Glomerular visceral epithelial cell (primary cell): Measurements from ENCODE around the gene DCP1A.
"Not testable (repeated sequence)": the region's sequence is repeated elsewhere in the genome, so short reads cannot be mapped to it uniquely, and the experiment has no call there.

Source experiments
- DNase-seq: peaks from one replicate; pipeline ENCODE4 v3.0.0-alpha.2; 2016; ENCODE audit errors: extremely low spot score

DCP1A gene

GRCh38 chr3:53264718-53265117 is 82.6 kb downstream of the DCP1A start:
- no peak for DNase-seq

GRCh38 chr3:53263907-53264306 is 83.4 kb downstream of the DCP1A start:
- no peak for DNase-seq

GRCh38 chr3:53261712-53262111 is 85.6 kb downstream of the DCP1A start:
- no peak for DNase-seq

- no peak for DNase-seq
These were observed 87.0 kb downstream of the DCP1A start for GRCh38 chr3:53260286-53260785.

GRCh38 chr3:53259427-53260259 is 87.7 kb downstream of the DCP1A start:
- DNase-seq: no peak

GRCh38 chr3:53258600-53259426 is 88.5 kb downstream of the DCP1A start:
- DNase-seq: no peak

- DNase-seq: no peak
These were observed 89.9 kb downstream of the DCP1A start for GRCh38 chr3:53257465-53257864.

- no peak for DNase-seq
These were observed 90.7 kb downstream of the DCP1A start for GRCh38 chr3:53256704-53257055.

GRCh38 chr3:53255775-53256703 is 91.3 kb downstream of the DCP1A start, which contains the start of gene TKT:
Gene TKT, minus strand, starts transcription at chr3:53256022. Its CDS starts 80 bp downstream, at chr3:53255942.
- peak; percentile 86 for DNase-seq

GRCh38 chr3:53255423-53255774 is 91.9 kb downstream of the DCP1A start:
- no peak for DNase-seq

GRCh38 chr3:53254509-53255422 is 92.6 kb downstream of the DCP1A start:
- DNase-seq: peak; percentile 67

- no peak for DNase-seq
These were observed 93.4 kb downstream of the DCP1A start for GRCh38 chr3:53253707-53254508.

- not testable (repeated sequence) for DNase-seq
These were observed 94.4 kb downstream of the DCP1A start for GRCh38 chr3:53252947-53253322.

GRCh38 chr3:53252096-53252946 is 95.0 kb downstream of the DCP1A start:
- no peak for DNase-seq

- peak; percentile 30 for DNase-seq
These were observed 96.3 kb downstream of the DCP1A start for GRCh38 chr3:53250881-53251605.

- no peak for DNase-seq
These were observed 96.9 kb downstream of the DCP1A start for GRCh38 chr3:53250453-53250852.

- DNase-seq: no peak
These were observed 99.2 kb downstream of the DCP1A start for GRCh38 chr3:53248161-53248560.

- no peak for DNase-seq
These were observed 99.7 kb downstream of the DCP1A start for GRCh38 chr3:53247619-53248018.
